Stomach (tissue), 4 donors: ENCODE results near the gene CDH23.

Experiments used
- EP300 ChIP-seq: sonication (generic); formaldehyde crosslinking; IDR thresholded peaks from one replicate; pipeline ENCODE4 v1.6.1; 2017; ENCODE audit warnings: antibody characterized with exemption
- POLR2A ChIP-seq, 4 donors: fragments of 450-650 bp; IDR thresholded peaks; one replicate each; pipeline ENCODE4 v1.6.1; 2016; ENCODE audit warnings: antibody characterized with exemption in 4 of 4, control low read depth in 2 of 4, mild to moderate bottlenecking in 1 of 4, moderate library complexity in 1 of 4
- POLR2AphosphoS5 ChIP-seq, 3 donors: sonication (generic); formaldehyde crosslinking; IDR thresholded peaks; one replicate each; pipeline ENCODE4 v1.6.1; 2016; ENCODE audit warnings: antibody characterized with exemption in 3 of 3
- TF ChIP-seq, protein P1 (sequence below), 7 experiments: fragments of 450-650 bp in 4 of 7; fragments of 200-600 bp in 3 of 7; sonication (generic) in 3 of 7; IDR thresholded peaks; one replicate each; pipeline ENCODE4 v1.5.1; 2016 to 2019; ENCODE audit warnings: antibody characterized with exemption in 7 of 7, control low read depth in 2 of 7, mild to moderate bottlenecking in 1 of 7

- TF ChIP-seq, protein P1, sequence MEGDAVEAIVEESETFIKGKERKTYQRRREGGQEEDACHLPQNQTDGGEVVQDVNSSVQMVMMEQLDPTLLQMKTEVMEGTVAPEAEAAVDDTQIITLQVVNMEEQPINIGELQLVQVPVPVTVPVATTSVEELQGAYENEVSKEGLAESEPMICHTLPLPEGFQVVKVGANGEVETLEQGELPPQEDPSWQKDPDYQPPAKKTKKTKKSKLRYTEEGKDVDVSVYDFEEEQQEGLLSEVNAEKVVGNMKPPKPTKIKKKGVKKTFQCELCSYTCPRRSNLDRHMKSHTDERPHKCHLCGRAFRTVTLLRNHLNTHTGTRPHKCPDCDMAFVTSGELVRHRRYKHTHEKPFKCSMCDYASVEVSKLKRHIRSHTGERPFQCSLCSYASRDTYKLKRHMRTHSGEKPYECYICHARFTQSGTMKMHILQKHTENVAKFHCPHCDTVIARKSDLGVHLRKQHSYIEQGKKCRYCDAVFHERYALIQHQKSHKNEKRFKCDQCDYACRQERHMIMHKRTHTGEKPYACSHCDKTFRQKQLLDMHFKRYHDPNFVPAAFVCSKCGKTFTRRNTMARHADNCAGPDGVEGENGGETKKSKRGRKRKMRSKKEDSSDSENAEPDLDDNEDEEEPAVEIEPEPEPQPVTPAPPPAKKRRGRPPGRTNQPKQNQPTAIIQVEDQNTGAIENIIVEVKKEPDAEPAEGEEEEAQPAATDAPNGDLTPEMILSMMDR (IDR thresholded peaks at IDR 0.05) = no peak
- TF ChIP-seq EP300 = no peak
- no peak for TF ChIP-seq POLR2A (IDR thresholded peaks at IDR 0.05)
- no peak for TF ChIP-seq POLR2AphosphoS5 (IDR thresholded peaks at IDR 0.05)
These were observed 237.2 kb downstream of the CDH23 start for GRCh38 chr10:71633920-71634319.
